Epithelial cell of proximal tubule (primary cell): ENCODE measurements around the gene CDC42EP3. TPM values are rescaled to one million over a fixed set of nuclear protein-coding genes. Genes with fewer than 3 reads are reported as not detected.

ENCODE experiments used
- DNase-seq: peaks from one replicate; pipeline ENCODE4 v3.0.0-alpha.2; 2011; ENCODE audit warnings: low read depth
- H3K4me3 ChIP-seq: 2 replicates; pipeline ENCODE4 v1.5.1; 2011; ENCODE audit warnings: low read depth, mild to moderate bottlenecking, low read length
- total RNA-seq: library from RNA; depleted of rRNA; stranded (reverse); fragments of >200 nt; gene quantifications from 2 replicates; pipeline ENCODE4 v1.2.3, GENCODE V29; 2015
- TF ChIP-seq, protein P1 (sequence below): conservative IDR thresholded peaks from 2 replicates; pipeline ENCODE4 v1.5.1; 2012; ENCODE audit warnings: low read depth, mild to moderate bottlenecking, low read length

CDC42EP3 gene
- total RNA-seq, 1 donor from 2014 or later = 30.0 TPM

GRCh38 chr2:37667704-37668103, 3.7 kb downstream of the CDC42EP3 start:
- DNase-seq = no peak
- TF ChIP-seq, protein P1, sequence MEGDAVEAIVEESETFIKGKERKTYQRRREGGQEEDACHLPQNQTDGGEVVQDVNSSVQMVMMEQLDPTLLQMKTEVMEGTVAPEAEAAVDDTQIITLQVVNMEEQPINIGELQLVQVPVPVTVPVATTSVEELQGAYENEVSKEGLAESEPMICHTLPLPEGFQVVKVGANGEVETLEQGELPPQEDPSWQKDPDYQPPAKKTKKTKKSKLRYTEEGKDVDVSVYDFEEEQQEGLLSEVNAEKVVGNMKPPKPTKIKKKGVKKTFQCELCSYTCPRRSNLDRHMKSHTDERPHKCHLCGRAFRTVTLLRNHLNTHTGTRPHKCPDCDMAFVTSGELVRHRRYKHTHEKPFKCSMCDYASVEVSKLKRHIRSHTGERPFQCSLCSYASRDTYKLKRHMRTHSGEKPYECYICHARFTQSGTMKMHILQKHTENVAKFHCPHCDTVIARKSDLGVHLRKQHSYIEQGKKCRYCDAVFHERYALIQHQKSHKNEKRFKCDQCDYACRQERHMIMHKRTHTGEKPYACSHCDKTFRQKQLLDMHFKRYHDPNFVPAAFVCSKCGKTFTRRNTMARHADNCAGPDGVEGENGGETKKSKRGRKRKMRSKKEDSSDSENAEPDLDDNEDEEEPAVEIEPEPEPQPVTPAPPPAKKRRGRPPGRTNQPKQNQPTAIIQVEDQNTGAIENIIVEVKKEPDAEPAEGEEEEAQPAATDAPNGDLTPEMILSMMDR = no peak
- no peak overlapping the region for H3K4me3 ChIP-seq

DNA sequence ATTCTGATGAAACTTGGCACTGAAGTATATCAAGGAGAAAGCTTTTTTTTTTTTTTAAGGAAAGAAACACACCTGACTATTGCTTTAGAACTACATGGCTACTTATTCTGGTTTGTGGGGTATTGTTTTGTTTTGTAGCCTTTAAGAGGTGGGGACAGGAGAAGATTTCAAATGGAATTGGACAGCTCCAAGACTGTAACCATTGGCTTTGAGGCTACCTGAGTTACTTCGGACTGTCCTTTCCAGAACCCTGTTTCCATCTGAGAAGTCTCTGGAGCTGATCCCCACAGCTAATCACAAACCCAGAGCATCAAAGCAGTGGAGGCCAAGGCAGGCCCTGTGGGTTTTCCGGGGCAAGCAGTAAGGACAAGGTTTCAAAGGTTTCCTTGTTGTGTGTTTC, 4.7 kb downstream of the CDC42EP3 start:
- H3K4me3 ChIP-seq = no peak overlapping the region
- no peak for DNase-seq
- TF ChIP-seq, protein P1 = no peak

- DNase-seq = no peak
- no peak overlapping the region for H3K4me3 ChIP-seq
- TF ChIP-seq, protein P1 = no peak
Observed at GRCh38 chr2:37665604-37666362, 5.7 kb downstream of the CDC42EP3 start.

DNA sequence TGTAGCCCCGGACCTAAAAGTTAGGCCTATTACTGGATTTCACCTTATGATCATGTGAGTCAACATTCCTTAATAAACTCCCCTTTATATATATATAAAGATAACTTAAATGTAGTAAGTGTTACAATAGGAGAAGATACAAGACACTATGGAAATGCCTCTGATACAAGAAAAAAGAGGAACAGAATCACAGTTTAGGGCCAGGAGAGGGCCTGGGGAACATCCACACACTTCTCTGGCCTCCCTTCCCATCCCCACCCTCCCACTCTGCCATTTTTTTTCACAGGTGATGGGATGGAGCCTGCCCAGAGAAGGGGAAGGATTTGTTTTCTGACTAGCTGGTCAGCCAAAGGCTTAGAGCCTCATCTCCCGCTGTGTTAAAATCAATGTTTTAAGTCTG, 6.4 kb downstream of the CDC42EP3 start:
- no peak for DNase-seq
- H3K4me3 ChIP-seq = no peak overlapping the region
- TF ChIP-seq, protein P1 = no peak

DNA sequence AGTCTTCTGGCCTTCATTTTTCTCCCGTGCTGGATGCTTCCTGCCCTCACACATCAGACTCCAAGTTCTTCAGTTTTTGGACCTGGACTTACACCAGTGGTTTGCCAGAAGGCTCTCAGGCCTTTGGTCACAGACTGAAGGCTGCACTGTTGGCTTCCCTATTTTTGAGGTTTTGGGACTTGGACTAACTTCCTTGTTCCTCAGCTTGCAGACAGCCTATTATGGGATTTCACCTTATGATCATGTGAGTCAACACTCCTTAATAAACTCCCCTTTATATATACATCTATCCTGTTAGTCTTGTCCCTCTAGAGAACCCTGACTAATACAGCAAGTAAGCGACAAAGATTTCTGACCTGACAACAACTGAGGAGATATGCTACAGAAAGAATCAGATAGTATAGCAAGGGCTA, 7.2 kb downstream of the CDC42EP3 start:
- TF ChIP-seq, protein P1 = no peak
- H3K4me3 ChIP-seq = no peak overlapping the region
- no peak for DNase-seq

DNA sequence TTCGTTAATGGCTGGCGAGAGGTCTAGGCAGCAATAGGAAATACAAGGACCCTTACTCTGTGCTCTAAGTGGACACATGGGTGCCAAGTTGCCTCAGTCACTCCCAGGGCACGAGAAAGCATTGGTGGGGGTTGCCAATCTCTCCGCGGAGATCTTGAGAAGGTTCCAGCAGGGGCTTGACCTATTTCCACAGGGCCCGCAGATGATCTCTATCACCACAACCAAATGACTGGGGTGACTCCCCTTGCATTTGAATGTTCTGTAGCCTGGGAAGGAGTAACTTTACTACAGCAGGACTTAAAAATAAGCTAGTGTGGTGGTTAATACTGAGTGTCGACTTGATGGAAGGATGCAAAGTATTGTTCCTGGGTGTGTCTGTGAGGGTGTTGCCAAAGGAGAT, 8.1 kb downstream of the CDC42EP3 start:
- TF ChIP-seq, protein P1 = no peak
- no peak overlapping the region for H3K4me3 ChIP-seq

GRCh38 chr2:37659723-37660122, 11.7 kb downstream of the CDC42EP3 start:
- TF ChIP-seq, protein P1 = no peak
- no peak for DNase-seq
- no peak overlapping the region for H3K4me3 ChIP-seq

More for the DNA sequence above, 8.1 kb downstream of the CDC42EP3 start:
- DNase-seq = no peak
